Activated CD8-positive, alpha-beta memory T cell treated with anti-CD3 and anti-CD28 coated beads, Interleukin-2, amount 50 U/mL, for 24 hours (primary cell): ENCODE results near the gene ETV6.

Experiments
- DNase-seq: peaks from one replicate; pipeline ENCODE4 v3.0.0-alpha.2; 2020; ENCODE audit errors: extremely low read depth

ETV6 gene

GRCh38 chr12:11694528-11694927, 45.1 kb downstream of the ETV6 start:
- no peak for DNase-seq

- DNase-seq, result no peak
Observed at GRCh38 chr12:11695321-11695720, 45.8 kb downstream of the ETV6 start.

- no peak for DNase-seq
Observed at GRCh38 chr12:11696084-11696483, 46.6 kb downstream of the ETV6 start.

- no peak for DNase-seq
Observed at GRCh38 chr12:11697131-11697530, 47.7 kb downstream of the ETV6 start.

- no peak for DNase-seq
Observed at GRCh38 chr12:11697670-11698387, 48.4 kb downstream of the ETV6 start.

- no peak for DNase-seq
Observed at GRCh38 chr12:11698729-11699128, 49.3 kb downstream of the ETV6 start.

- no peak for DNase-seq
Observed at GRCh38 chr12:11701433-11701832, 52.0 kb downstream of the ETV6 start.

GRCh38 chr12:11702959-11703358, 53.5 kb downstream of the ETV6 start:
- DNase-seq, result no peak

- DNase-seq, result no peak
Observed at GRCh38 chr12:11703378-11703777, 53.9 kb downstream of the ETV6 start.

- DNase-seq, result no peak
Observed at GRCh38 chr12:11704089-11704488, 54.6 kb downstream of the ETV6 start.

GRCh38 chr12:11705010-11705409, 55.5 kb downstream of the ETV6 start:
- no peak for DNase-seq

GRCh38 chr12:11706509-11707379, 57.3 kb downstream of the ETV6 start:
- no peak for DNase-seq

GRCh38 chr12:11707535-11707934, 58.1 kb downstream of the ETV6 start:
- no peak for DNase-seq

GRCh38 chr12:11709513-11709912, 60.0 kb downstream of the ETV6 start:
- DNase-seq, result no peak

GRCh38 chr12:11710431-11710830, 61.0 kb downstream of the ETV6 start:
- no peak for DNase-seq

- no peak for DNase-seq
Observed at GRCh38 chr12:11710906-11711305, 61.4 kb downstream of the ETV6 start.

- DNase-seq, result no peak
Observed at GRCh38 chr12:11711651-11712327, 62.3 kb downstream of the ETV6 start.

GRCh38 chr12:11712491-11712890, 63.0 kb downstream of the ETV6 start:
- DNase-seq, result no peak

- DNase-seq, result no peak
Observed at GRCh38 chr12:11713202-11713601, 63.7 kb downstream of the ETV6 start.

GRCh38 chr12:11714626-11715025, 65.2 kb downstream of the ETV6 start:
- DNase-seq, result no peak

GRCh38 chr12:11715621-11716020, 66.1 kb downstream of the ETV6 start:
- no peak for DNase-seq

GRCh38 chr12:11716794-11717518, 67.5 kb downstream of the ETV6 start:
- DNase-seq, result no peak
